ENCODE data around the gene SPOCK1. TPM values are rescaled to one million over a fixed set of nuclear protein-coding genes. Genes with fewer than 3 reads are reported as not detected.

Gene SPOCK1
- total and polyA plus RNA-seq, 2 of the 4 experiments (the other 2 are of a cell fraction) = 5.0 to 20.3 TPM

DNA sequence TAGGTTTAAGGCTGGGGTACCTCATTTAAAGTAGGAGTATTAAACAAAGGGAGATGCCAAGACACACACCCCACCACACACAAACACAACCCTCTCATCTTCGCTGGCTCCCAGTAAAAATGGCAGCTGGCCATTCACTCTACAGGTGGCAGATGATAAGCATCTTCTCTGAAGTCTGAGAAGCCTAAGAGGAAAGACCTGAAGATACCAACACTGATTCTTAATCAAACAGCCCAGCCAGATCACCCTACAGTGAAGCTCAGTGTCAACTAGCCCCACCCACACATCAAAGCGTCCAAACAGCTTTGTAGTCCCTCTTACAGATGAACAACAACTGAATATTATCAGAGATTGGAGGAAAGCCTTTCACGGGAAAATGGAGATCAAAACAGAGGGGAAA lies 59.5 kb downstream of the SPOCK1 start:
- H3K4me2 ChIP-seq (ENCODE audit: low read depth, low read length) = no peak overlapping the region
- in situ Hi-C loops (cut with MboI; ENCODE audit: low sequenced_read_pairs) = no loop called here
- no peak overlapping the region for H4K8ac ChIP-seq (ENCODE audit: low read depth in 2 of 2, low read length in 2 of 2)
- intact Hi-C loops (cut with micrococcal nuclease) = no loop called here
- H2BK20ac ChIP-seq (ENCODE audit: low read depth, low read length) = no peak overlapping the region
- H3K56ac ChIP-seq (ENCODE audit: extremely low read depth, insufficient read depth, low read length) = no peak overlapping the region
- no peak overlapping the region for H3K23ac ChIP-seq (ENCODE audit: low read depth, low read length)
- no peak overlapping the region for H2AK5ac ChIP-seq (ENCODE audit: low read depth, low read length)
- H2BK15ac ChIP-seq (ENCODE audit: low read depth, low read length) = no peak overlapping the region
- H3K36me3 ChIP-seq (ENCODE audit: control insufficient read depth, insufficient read depth, low read length) = no peaks in the 10 kb centered on the region
- no peak for DNase-seq
- H3K9me1 ChIP-seq (ENCODE audit: insufficient read depth, low read length) = no peaks in the 10 kb centered on the region
- H3K79me1 ChIP-seq (ENCODE audit: low read depth in 1 of 2, low read length in 2 of 2) = no peaks in the 10 kb centered on the region
- H3K9ac ChIP-seq (ENCODE audit: low read depth, low read length) = no peak overlapping the region
- H3K27ac ChIP-seq (ENCODE audit: insufficient read depth, low read length) = no peak overlapping the region
- WGBS, 2 experiments (ENCODE audit: extremely low coverage in 2 of 2, insufficient read length in 1 of 2) = 29% methylated on average over 1 of the region's 3 CpGs; no CpG with 5 or more reads in 1 of the 2 experiments
- ChIA-PET POLR2A (ENCODE audit: unreplicated experiment) (no interaction called here), CTCF (no interaction called here)
- no peak overlapping the region for H2AK9ac ChIP-seq (replicated peaks; ENCODE audit: low read depth, low read length, poor library complexity)
- no peak for ATAC-seq (ENCODE audit: low read depth)
- H4K91ac ChIP-seq (ENCODE audit: insufficient read depth, low read depth, low read length) = no peak overlapping the region
- H2BK120ac ChIP-seq (ENCODE audit: low read depth, low read length) = no peak overlapping the region
- no peaks in the 10 kb centered on the region for H3K27me3 ChIP-seq (ENCODE audit: control insufficient read depth, insufficient read depth, low read length)
- no peak overlapping the region for H2BK5ac ChIP-seq (ENCODE audit: low read depth, low read length, poor library complexity, severe bottlenecking)
- no peaks in the 10 kb centered on the region for H3K4me1 ChIP-seq (ENCODE audit: control insufficient read depth, insufficient read depth, low read length)
- H3K18ac ChIP-seq (ENCODE audit: low read depth, low read length) = no peak overlapping the region
- BruUV-seq (replicated peaks) = no TSS peak
- H3K4ac ChIP-seq (ENCODE audit: low read depth, low read length) = no peak overlapping the region
- TF ChIP-seq MXI1 (IDR thresholded peaks at IDR 0.05; ENCODE audit: borderline replicate concordance, low read depth, low read length) = no peak
- no peak for TF ChIP-seq NFE2L2 (IDR thresholded peaks at IDR 0.05; ENCODE audit: low read depth, low read length)
- no peak for TF ChIP-seq FOS (IDR thresholded peaks at IDR 0.05; ENCODE audit: low read depth, low read length)
- no peak for TF ChIP-seq RFX5 (IDR thresholded peaks at IDR 0.05; ENCODE audit: low read depth, low read length)
- no peak for TF ChIP-seq SMC3 (IDR thresholded peaks at IDR 0.05; ENCODE audit: low read depth, low read length)
- no peak for TF ChIP-seq CHD1 (IDR thresholded peaks at IDR 0.05; ENCODE audit: low read depth, low read length)
- no peak for TF ChIP-seq BHLHE40 (IDR thresholded peaks at IDR 0.05; ENCODE audit: low read depth, low read length)
- TF ChIP-seq POLR2A (IDR thresholded peaks at IDR 0.05; ENCODE audit: low read depth, low read length) = no peak
- TF ChIP-seq USF2 (IDR thresholded peaks at IDR 0.05; ENCODE audit: low read depth, low read length) = no peak
- TF ChIP-seq MAFK (IDR thresholded peaks at IDR 0.05; ENCODE audit: low read depth, low read length) = no peak
- no peak for TF ChIP-seq CEBPB (IDR thresholded peaks at IDR 0.05; ENCODE audit: low read depth, low read length)
- no peak for TF ChIP-seq RAD21 (IDR thresholded peaks at IDR 0.05; ENCODE audit: low read length)
- TF ChIP-seq MAZ (IDR thresholded peaks at IDR 0.05; ENCODE audit: borderline replicate concordance, low read depth, low read length) = no peak
- no peak for TF ChIP-seq RCOR1 (IDR thresholded peaks at IDR 0.05; ENCODE audit: insufficient replicate concordance, low read length)
- no peak for TF ChIP-seq CTCF (conservative IDR thresholded peaks at IDR 0.05; ENCODE audit: low read depth, low read length)
- no peak overlapping the region for H3K4me3 ChIP-seq (ENCODE audit: insufficient read depth, low read depth, low read length)
- H3K14ac ChIP-seq (replicated peaks; ENCODE audit: low read depth, low read length) = no peak overlapping the region
- H4K20me1 ChIP-seq (ENCODE audit: insufficient read depth, low read length) = no peaks in the 10 kb centered on the region
- no peak overlapping the region for H2AFZ ChIP-seq (replicated peaks; ENCODE audit: low read length, poor library complexity)
- no peak overlapping the region for H4K5ac ChIP-seq (ENCODE audit: low read depth, low read length)
- H3K9me3 ChIP-seq (ENCODE audit: control insufficient read depth, insufficient read depth, low read length) = peaks cover 4% of the 10 kb centered on the region; the same call in 1 of the 2 replicates
- dilution Hi-C loops (cut with HindIII; ENCODE audit: low sequenced_read_pairs, unreplicated experiment) = no loop called here

All from IMR-90 (cell line).